Measurements from ENCODE around the gene MYOCOS.
"Not testable (repeated sequence)": the region's sequence is repeated elsewhere in the genome, so short reads cannot be mapped to it uniquely, and the experiment has no call there.

The MYOCOS gene

DNA sequence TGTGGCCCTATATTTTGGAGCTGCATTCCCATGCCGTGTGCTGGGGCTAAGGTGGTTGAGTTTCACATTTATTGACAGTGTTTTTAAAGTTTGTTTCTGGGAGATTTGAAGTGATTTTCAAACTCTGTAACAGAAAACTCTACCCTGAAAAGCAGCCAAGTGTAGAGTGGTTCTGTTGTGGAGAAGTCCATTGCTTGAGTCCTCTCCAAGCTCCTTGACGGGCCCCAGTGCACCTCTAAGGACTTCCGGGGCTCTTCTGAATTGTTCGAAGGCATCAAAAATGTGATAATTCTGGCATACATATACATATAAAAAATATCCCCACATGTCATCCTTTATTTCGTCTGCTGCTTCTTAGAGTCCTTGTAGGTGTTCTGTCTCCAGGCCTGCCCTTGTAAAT is 5.0 kb downstream of the MYOCOS start:
- DNase-seq, result peak; percentile 59

DNA sequence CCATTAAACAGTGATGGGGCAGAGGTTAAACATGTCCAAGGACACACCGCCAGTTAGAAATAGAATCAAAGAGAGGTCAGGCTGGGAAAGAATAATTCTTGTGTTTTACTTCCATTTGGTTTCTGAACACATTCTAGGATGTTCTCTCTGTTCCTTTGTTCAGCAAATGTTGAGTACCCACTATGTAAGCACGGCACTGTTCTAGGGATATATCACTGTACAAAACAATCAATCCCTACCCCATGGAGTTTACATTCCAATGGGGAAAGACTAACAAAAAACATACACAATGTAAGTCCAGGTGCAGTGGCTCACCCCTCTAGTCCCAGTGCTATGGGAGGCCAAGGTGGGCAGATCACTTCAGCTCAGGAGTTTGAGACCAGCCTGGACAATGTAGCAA is 6.2 kb downstream of the MYOCOS start:
- DNase-seq, result no peak

DNA sequence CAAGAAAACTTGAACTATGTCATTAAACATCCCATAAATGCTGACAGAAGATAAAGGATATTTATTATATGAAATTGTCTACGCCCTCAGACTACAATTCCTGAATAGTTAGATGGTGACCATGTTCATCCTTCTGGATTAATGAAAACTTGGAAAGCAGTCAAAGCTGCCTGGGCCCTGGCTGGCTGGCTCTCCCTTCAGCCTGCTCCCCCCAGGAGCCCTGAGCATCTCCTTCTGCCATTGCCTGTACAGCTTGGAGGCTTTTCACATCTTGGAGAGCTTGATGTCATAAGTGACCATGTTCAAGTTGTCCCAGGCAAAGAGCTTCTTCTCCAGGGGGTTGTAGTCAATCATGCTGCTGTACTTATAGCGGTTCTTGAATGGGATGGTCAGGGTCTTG is 13.6 kb downstream of the MYOCOS start:
- DNase-seq, result no peak

DNA sequence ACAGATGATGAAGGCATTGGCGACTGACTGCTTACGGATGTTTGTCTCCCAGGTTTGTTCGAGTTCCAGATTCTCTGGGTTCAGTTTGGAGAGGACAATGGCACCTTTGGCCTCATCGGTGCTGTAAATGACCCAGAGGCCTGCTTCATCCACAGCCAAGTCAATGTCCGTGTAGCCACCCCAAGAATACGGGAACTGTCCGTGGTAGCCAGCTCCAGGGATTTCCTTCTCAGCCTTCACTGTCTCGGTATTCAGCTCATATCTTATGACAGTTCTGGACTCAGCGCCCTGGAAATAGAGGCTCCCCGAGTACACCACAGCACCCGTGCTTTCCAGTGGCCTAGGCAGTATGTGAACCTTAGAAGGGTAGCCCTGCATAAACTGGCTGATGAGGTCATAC is 14.1 kb downstream of the MYOCOS start:
- DNase-seq, result no peak

DNA sequence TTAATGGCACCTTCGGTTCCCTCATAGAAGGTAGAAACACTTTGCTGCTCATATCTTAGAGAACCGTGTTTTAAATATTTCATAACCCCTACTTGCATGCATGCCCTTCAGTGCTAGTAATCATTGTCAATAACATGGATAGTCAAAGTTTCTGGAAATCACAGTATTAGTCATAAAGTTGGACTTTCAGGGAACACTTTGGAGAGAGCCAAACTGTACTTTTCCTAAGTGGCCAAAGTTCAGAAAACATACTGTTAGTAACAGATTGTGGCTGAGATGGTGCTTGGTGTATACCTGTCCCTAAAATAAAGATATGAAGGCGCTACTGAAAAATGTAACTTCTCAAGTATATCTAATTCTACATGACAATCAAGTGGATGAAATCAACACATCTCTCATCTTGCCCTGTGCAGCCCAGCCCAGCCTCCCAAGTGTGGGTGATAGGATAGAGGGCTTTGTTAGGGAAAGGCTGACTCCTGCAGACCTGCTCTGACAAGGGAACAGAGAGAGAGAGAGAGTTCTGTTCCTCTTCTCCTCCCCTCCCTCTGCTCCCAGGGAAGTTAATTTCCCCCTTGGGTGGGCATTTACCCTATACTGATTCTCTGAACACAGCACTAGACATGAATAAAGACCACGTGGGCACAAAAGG is 16.0 kb downstream of the MYOCOS start:
- no peak for DNase-seq

DNA sequence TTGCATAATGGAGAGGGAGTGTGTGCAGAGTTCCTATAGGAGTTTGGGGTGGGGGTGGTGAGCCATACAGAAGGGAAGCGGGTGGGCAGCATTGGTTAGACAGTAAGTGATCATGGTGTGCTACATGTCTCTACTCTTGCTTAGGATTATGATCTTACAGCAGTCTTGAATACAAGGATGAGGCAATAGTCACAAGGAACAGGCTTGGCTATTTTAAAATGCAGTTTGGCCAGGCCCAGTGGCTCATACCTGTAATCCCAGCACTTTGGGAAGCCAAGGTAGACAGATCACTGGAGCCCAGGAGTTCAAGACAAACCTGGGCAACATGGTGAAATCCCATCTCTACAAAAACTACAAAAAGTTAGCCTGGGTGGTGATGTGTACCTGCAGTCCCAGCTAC is 18.2 kb downstream of the MYOCOS start:
- no peak for DNase-seq

DNA sequence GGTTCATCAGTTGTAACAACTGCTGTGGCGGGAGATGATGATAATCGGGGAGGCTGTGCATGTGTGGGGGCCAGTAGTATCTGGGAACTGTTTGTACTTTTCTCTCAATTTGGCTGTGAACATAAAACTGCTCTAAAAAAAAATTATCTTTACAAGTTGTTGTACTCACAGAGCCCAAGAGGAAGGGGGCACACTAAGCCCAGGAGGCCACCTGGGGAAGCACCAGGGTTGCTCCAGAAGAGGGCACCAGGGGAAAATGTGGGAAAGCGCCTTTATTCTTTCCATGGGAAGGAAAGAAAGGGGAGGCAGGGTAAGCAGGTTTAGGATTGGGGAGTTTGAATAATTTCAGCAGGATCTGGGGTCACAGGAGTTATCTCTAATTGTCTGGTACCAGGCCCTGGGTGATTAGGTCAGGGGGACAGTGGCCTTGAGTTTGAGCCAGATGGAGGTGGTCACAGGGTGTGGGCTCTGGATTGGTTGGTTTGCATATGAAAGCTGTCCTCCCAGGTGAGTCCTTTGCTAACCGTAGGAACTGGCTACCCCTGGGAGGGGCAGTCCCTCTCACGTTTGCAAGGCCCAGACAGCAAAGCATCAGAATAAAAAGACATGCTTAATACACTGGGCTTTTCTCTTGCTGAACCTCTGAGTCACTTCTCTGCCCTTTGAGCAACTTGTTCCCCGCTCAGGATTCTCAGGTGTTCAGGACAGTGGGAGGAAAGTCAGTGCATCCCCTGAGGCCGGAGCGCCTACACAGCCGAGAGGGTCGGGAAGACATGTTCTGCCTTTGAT is 19.2 kb downstream of the MYOCOS start:
- no peak for DNase-seq

DNA sequence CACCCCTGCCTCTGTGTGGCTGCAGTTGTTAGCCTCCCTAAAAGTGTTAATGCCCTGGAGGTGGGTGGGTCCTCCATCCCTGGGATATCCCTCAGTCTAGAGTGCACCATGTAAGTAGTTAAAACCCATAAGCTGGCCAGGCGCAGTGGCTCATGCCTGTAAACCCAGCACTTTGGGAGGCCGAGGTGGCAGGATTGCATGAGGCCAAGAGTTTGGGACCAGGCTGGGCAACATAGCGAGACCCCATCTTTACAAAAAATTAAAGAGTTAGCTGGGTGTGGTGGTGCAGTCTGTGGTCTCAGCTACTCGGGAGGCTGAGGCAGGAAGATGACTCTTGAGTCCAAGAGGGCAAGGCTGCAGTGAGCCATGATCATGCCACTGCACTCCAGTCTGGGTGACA is 20.2 kb downstream of the MYOCOS start:
- DNase-seq, result no peak

DNA sequence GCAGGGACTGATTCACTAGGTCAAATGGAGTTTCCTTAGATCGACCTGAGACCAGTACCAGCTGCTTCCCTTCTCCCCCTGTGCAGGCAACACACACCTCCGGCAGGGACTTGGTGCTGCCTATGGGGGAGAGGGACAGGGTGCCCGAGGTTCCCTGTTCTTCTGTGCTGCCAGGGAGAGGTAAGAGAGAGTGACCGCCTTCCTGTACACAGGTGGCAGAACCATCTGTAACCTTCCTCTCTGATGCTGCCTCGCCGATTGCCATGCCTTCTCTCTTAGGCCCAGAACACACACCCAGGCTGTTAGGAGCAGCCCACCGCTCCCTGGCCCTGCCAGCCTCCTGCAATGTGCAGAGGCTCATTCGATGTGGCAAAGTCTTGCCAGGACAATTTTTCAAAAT is 21.1 kb downstream of the MYOCOS start:
- DNase-seq, result no peak

DNA sequence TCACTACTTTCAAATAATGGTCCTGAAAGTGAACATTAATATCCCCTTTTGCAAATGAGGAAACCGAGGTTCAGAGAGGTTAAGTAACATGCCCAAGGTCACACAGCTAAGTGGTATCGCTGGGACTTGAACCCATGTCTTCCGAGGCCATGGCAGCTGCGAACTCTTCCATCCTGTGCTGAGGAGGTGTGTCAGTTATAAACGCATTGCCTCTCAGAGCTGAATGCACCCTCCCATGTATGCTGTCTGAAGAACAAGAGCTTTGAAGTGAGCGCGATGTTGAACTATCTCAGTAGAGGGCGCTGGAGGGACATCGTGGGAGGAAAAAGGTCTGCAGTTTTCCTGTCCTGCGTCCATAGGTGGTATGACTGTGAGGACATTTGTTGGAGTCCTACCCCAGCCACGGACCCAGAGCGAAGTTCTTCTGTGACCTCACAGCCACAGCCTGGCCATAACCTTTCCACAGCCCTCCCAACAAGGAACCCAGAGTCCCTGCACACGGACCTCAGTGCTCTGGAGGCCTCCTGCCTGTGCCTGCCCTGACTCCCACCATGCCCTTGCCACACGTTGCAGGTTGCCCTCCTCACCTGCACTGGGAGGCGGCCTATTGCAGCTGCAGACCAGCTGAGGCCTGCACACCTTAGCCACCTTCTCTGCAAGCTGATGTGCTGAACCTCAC is 22.9 kb downstream of the MYOCOS start:
- peak; percentile 72 for DNase-seq

DNA sequence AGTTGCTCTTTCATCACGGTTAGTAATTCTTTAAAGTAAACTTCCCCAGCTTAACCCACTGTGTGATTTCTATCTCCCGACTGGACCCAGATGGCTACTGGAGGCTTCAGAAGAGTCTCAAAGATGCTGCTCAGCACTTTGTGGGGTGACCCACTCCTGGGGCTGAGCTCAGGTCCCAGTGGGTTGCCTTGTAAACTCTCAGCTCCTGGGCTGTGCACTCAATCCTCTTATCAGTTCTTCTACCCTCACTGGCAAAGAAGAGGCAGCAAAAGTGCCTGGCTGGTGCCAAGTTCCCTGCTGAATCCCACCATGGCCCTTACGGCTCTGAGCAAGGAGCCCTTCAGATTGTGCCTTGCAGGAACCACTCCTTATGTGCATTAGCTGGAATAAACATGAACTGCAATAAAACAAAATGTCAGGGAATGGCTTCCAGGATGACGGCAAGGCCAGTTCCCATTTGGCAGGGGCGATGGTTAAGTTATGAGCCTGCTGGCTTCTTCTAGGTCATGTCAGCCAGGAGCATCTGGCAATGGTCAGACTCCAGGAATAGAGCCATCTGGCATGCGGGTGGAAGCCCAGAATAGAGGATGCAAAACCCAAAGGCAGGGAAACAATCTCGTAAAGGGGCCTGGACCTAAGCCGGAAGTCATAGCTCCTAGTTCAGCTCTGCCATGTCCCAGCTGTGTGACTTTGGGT is 23.7 kb downstream of the MYOCOS start:
- no peak for DNase-seq

DNA sequence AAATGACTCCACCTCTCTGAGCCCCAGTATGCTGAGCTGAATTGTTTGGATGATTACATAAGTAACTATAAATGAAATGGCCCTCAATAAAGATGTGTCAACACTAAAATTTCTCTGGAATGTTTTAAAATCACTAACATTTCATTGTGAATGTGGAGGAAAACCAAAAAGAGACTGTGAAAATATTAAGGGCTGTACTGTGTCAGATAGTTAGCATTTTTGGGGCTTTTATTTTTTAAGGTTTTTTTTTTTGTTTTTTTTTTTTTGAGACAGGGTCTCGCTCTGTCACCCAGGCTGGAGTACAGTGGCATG is 24.2 kb downstream of the MYOCOS start:
- DNase-seq, result no peak

DNA sequence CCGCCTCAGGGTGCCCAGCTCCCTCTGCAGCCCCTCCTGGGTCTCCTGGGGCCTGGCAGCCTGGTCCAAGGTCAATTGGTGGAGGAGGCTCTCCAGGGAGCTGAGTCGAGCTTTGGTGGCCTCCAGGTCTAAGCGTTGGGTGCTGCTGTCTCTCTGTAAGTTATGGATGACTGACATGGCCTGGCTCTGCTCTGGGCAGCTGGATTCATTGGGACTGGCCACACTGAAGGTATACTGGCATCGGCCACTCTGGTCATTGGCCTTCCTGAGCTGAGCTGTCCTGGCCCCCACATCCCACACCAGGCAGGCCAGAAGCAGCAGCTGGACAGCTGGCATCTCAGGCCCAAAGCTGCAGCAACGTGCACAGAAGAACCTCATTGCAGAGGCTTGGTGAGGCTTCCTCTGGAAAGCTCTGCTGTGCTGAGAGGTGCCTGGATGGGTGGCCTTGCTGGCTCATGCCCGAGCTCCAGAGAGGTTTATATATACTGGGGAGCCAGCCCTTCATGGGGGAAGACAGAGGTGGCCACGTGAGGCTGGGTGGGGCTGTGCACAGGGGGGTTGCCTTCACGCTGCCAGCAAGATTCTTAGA is 30.3 kb downstream of the MYOCOS start, which contains the start of gene MYOC:
TSS of gene MYOC (minus strand) at position 455 of the 589 bp plus-strand sequence. CDS start at position 378, 77 bp downstream.
- DNase-seq, result no peak

DNA sequence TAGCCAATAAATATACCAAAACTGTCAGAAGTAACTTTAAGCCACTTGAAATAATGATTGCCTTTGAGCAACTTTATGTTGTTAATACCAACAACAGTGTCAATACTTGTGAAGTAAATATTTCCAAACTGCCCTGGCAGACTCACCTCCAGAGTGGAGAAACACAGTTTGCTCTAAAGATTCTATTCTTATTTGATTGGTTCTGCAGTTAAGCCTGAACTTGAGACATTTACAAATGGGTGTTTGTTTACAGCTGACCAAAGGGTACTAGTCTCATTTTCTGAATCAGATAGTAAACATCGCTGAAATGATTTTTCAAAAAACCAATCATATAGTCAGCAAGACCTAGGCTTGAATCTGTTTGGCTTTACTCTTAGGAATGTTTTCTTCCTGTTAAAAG is 31.8 kb downstream of the MYOCOS start:
- DNase-seq, result no peak

DNA sequence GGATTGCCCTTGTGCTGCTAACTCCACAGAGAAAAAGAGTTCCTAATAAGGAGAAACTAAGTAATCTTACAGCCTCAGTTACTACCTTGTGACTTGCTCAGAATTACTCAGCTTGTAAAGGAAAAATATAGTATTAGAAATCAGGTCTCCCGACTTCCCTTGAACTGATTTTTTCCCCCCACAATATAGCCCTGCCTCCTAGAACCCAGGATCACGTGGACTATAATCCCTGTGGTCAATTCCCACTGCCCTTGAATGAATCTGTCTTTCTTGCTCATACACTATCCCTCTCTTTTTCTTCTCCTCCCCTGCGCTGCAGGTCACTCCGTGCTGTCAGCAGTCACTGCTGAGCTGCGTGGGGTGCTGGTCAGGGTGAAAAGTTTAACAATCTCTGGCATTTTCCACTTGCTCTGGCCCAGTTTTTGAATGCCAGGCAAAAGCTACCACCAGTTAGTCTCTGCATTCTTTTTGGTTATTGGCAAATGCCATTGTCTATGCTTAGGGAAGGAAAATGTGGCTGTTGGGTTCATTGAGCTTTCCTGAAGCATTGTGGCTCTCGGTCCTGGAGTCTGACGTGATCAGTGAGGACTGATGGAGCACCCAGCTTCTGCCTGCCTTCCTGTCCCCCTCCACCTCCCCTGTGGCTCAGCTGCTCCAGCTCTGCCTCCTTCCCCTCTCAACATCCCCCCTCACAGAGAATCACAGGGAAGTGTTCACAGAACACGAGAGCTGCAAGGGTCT is 32.3 kb downstream of the MYOCOS start:
- no peak for DNase-seq

DNA sequence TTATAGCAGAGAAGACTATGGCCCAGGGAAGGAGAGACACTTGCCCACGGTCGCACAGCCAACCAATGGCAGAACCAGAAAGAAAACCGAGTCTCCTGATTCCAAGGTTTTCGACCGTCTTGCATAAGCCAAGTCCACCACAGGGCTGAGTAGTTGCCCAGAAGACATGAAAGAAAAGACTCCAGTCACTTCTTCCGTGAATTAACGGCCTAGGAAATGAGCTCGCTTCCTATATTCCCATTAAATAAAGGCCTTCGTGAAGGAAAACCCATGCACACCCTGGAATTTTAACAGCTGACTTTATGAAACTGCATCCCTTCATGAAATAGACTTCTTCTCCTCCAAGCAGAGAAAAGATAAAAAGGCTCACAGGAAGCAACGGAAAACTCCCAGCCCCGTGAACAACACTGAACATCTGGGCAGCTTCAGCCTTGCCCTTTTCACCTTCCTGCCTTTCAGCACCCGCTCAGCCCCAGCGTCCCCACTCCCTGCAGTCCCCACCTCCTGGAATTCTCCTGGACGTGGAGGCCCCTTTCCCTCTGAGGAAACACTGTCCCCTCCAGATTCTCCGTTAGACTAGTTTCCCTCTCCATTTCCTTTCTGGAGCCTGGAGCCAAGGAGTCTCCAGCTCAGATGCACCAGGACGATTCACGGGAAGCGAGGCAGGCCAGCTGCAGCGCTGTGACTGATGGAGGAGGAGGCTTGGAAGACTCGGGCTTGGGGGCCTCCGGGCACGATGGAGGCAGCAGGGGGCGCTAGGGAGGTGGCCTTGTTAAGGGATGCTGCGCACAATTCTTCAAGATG is 33.1 kb downstream of the MYOCOS start:
- no peak for DNase-seq

DNA sequence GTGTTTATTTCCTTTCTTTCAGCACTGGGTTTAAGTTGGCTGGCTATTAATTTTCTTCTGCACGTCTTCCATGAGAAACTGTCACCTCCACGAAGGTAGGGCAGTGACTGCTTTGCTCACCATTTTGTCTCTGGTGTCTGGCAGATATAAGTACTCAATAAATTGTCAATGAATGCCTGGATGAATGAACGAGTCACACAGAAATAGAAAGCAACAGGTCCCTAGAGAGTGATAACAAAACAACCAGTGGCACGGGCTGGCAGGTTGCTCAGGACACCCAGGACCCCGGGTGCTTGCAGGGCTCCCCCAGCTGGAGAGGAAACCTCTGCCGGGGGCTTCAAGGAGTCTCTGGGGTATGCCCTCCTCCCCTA is 33.7 kb downstream of the MYOCOS start:
- no peak for DNase-seq

DNA sequence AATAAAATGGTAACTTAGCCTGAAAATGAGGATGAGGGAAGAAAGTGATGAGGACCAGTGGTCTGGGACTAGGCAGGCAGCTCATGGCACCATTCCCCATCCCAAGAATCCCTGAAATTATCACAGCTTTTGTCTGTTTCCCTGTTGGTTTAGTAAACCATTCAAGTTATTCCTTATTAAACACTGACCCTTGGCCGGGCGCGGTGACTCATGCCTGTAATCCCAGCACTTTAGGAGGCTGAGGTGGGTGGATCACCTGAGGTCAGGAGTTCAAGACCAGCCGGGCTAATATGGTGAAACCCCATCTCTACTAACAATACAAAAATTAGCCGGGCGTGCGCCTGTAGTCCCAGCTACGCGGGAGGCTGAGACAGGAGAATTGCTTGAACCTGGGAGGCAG is 34.2 kb downstream of the MYOCOS start:
- not testable (repeated sequence) for DNase-seq

DNA sequence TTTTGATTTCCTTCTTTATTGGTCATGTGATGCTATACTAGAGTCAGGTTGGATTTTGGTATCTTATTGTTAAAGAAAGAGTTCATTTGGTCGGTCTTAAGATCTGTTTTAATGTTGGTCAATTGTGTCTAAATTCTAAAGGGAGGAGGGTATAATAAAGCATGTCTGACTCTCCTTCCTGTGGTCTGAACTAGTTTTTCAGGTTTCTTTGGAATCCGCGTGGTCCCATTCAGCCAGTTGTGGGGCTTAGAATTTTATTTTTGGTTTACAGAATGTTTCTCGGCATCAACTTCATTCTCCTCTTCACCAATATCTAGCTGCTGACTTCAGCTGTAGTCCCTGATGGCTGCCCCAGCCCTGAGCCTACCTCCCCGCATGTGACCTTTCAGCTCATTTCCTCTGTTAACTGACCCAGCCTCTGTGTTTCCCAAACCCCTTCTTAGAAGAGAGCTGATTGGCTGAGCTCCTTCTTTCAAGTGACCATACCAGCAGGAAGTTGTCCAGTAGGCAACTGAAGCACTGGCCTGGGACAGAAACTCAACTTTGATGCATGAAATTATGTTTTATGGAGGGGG is 39.1 kb downstream of the MYOCOS start:
- DNase-seq, result no peak

DNA sequence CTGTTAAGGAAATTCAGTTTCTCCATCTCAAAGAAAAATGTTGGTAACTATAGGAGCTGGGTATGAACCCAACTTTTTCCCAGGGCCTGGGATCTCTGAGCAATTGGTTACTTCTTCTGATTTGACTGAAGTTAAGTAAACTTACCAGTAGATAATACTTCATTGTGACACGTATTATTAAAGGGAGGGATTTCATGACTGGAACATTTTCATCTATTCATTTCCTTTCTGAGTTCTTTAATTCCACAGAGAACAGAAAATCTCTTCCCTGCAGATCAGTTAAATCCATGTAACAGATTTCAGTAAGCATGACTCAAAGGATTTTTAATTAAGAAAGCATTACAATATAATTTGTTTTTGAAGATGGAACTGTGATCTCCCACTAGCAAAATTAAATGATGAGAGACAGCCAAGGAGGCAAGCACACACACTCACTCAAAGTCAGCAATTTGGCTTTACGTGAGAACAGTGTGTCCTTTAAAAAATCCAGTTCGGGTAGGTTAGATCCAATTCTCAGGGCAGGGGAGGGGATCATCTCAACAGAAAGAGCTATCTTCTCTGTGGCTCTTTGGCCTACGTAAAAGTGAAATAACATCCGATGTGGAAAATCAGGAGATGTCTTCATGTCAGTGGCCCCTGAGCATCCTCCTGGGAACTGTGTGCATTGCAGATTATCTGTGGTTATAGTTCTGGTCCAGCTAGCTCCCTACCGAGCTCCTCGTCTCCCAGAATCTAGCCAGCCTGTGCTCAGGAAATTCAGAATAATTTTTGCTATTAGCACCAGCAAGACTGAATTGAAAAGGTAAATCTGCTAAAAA is 41.2 kb downstream of the MYOCOS start:
- no peak for DNase-seq

Measured in DMS79 treated with DMSO at 0.1 percent for 48 hours (cell line).